ENCODE data around the gene MUS81. TPM values are rescaled to one million over a fixed set of nuclear protein-coding genes. Genes with fewer than 3 reads are reported as not detected.

Gene MUS81
- total RNA-seq, 1 donor from 2014 or later: 63.6 TPM

DNA sequence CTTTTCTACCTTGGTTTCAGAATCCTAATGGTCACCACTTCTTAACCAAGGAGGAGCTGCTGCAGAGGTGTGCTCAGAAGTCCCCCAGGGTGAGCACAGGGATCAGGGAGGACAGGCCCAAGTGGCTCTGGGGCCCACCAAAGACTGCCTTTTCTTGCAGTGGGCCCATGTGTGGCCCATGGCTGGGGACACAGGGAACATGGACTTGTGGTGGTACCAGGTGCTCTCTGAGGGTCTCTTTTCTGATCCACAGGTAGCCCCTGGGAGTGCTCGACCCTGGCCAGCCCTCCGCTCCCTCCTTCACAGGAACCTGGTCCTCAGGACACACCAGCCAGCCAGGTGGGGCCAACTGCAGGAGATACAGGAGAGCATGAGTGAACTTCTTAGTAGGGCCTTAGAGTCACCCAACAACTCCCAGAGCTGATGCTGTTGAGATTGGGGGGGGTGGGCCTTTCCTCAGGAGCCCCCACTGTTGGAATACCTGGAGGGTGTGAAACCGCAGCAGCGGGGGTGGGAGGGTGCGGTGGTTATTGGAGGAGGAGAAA lies 2.0 kb downstream of the MUS81 start:
- TF ChIP-seq, protein P1, sequence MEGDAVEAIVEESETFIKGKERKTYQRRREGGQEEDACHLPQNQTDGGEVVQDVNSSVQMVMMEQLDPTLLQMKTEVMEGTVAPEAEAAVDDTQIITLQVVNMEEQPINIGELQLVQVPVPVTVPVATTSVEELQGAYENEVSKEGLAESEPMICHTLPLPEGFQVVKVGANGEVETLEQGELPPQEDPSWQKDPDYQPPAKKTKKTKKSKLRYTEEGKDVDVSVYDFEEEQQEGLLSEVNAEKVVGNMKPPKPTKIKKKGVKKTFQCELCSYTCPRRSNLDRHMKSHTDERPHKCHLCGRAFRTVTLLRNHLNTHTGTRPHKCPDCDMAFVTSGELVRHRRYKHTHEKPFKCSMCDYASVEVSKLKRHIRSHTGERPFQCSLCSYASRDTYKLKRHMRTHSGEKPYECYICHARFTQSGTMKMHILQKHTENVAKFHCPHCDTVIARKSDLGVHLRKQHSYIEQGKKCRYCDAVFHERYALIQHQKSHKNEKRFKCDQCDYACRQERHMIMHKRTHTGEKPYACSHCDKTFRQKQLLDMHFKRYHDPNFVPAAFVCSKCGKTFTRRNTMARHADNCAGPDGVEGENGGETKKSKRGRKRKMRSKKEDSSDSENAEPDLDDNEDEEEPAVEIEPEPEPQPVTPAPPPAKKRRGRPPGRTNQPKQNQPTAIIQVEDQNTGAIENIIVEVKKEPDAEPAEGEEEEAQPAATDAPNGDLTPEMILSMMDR (IDR thresholded peaks at IDR 0.05; ENCODE audit: insufficient read depth, low read length, poor library complexity, severe bottlenecking): no peak
- Histone ChIP-seq H3K4me3 (ENCODE audit: low read depth, low read length) (no peak overlapping the region), H3K27me3 (ENCODE audit: control insufficient read depth, insufficient read depth, low read length) (no peaks in the 10 kb centered on the region), H3K36me3 (ENCODE audit: control insufficient read depth, insufficient read depth, low read length) (peaks cover 2% of the 10 kb centered on the region)
- DNase-seq (ENCODE audit: low read depth): no peak

- Histone ChIP-seq H3K4me3 (ENCODE audit: low read depth, low read length) (no peak overlapping the region), H3K27me3 (ENCODE audit: control insufficient read depth, insufficient read depth, low read length) (no peaks in the 10 kb centered on the region), H3K36me3 (ENCODE audit: control insufficient read depth, insufficient read depth, low read length) (peaks cover 2% of the 10 kb centered on the region)
- TF ChIP-seq, protein P1 (IDR thresholded peaks at IDR 0.05; ENCODE audit: insufficient read depth, low read length, poor library complexity, severe bottlenecking): no peak
- DNase-seq (ENCODE audit: low read depth): no peak
Measured at GRCh38 chr11:65862941-65863888, 3.0 kb downstream of the MUS81 start.

DNA sequence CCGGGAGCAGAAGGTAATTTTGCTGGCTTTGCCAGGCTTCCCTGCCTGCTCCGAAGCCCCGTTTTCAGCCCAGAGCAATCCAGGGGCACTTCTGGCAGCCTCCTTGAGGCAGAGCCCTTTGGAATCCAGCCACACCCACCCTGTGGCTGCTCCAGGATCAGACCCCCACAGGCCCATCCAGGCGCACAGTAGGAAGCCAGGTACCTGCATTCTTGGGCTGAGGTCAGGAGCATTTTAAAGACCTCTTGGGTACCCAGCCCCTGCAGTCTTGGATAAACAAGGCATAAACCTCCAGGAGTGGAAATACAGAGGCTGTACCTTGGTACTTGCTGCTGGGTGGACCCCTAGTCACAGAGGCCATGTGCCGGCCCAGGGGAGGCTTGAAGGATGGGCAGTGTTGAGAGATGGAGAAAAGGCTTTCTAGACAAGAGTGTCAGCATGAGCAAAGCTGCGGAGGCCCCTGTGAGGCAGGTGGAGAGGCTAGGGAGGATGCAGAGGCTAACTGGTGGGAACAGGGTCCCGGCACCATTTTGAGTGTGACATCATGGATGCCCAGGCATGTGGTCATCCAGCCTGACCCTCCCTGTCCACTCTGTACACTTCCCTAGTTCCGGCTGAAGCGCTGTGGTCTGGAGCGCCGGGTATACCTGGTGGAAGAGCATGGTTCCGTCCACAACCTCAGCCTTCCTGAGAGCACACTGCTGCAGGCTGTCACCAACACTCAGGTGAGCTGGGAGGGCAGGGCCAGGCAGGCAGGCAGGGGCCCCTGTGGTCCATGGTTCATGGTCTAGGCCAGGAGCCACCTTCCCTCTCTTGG lies 3.9 kb downstream of the MUS81 start:
- no peak for DNase-seq (ENCODE audit: low read depth)
- Histone ChIP-seq H3K4me3 (ENCODE audit: low read depth, low read length) (no peak overlapping the region), H3K27me3 (ENCODE audit: control insufficient read depth, insufficient read depth, low read length) (no peaks in the 10 kb centered on the region), H3K36me3 (ENCODE audit: control insufficient read depth, insufficient read depth, low read length) (peaks cover 2% of the 10 kb centered on the region)
- TF ChIP-seq, protein P1 (IDR thresholded peaks at IDR 0.05; ENCODE audit: insufficient read depth, low read length, poor library complexity, severe bottlenecking): no peak

DNA sequence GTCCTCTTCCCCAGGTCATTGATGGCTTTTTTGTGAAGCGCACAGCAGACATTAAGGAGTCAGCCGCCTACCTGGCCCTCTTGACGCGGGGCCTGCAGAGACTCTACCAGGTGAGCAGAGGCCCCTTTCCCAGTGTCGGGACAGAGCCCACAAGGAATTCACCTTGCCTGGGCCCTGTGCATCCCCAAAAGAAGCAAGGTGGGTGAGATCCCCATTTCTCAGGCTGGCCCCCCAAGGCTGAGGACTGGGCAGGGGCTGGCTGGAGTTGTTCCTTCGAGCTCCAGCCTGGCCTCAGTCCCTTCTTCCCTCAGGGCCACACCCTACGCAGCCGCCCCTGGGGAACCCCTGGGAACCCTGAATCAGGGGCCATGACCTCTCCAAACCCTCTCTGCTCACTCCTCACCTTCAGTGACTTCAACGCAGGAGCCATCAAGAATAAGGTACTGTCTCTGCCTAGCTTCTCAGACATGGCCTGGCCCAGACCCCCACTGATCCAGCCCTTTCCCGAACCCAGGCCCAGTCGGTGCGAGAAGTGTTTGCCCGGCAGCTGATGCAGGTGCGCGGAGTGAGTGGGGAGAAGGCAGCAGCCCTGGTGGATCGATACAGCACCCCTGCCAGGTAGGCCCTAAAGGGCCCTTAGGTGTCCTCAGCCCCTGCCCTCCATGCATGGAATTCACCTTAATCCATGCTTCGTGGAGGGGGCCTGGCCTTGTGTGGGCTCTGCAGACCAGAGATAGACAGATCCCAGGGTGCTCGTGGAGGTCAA lies 4.7 kb downstream of the MUS81 start:
- no peak for DNase-seq (ENCODE audit: low read depth)
- TF ChIP-seq, protein P1 (IDR thresholded peaks at IDR 0.05; ENCODE audit: insufficient read depth, low read length, poor library complexity, severe bottlenecking): no peak
- Histone ChIP-seq H3K27me3 (ENCODE audit: control insufficient read depth, insufficient read depth, low read length) (no peaks in the 10 kb centered on the region), H3K36me3 (ENCODE audit: control insufficient read depth, insufficient read depth, low read length) (peaks cover 6% of the 10 kb centered on the region), H3K4me3 (ENCODE audit: low read depth, low read length) (no peak overlapping the region)

DNA sequence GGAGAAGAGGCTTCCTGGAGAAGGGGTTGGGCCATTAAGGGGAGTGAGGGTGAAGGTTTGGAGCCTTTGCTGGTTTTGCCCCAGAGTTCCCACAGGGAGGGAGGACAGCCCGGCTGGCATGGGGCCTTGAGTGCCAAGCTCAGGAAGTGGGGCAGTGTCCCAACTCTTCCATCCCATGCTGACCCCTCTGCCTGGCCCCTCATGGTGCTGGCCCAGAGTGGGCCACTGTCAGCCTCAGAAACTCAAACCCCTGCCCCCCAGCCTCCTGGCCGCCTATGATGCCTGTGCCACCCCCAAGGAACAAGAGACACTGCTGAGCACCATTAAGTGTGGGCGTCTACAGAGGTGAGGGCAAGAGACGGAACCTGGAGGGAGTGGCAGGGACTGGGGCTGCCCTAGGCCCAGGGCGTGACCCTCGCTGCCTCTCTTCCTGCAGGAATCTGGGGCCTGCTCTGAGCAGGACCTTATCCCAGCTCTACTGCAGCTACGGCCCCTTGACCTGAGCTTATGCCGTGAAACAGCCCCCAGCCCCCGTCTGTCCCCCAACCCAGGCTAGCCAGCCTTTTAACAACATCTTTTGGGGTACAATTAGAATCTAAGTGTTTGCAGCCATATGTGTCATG lies 5.4 kb downstream of the MUS81 start:
- Histone ChIP-seq H3K4me3 (ENCODE audit: low read depth, low read length) (no peak overlapping the region), H3K27me3 (ENCODE audit: control insufficient read depth, insufficient read depth, low read length) (no peaks in the 10 kb centered on the region), H3K36me3 (ENCODE audit: control insufficient read depth, insufficient read depth, low read length) (peaks cover 6% of the 10 kb centered on the region)
- TF ChIP-seq, protein P1 (IDR thresholded peaks at IDR 0.05; ENCODE audit: insufficient read depth, low read length, poor library complexity, severe bottlenecking): no peak
- DNase-seq (ENCODE audit: low read depth): no peak
